K562 (cell line): ENCODE measurements around the gene KXD1. TPM values are rescaled to one million over a fixed set of nuclear protein-coding genes. Genes with fewer than 3 reads are reported as not detected.

Experiments
- AFF4 ChIP-seq: sonication (generic); formaldehyde crosslinking; IDR thresholded peaks from 2 replicates; pipeline ENCODE4 v1.8.0; 2023; ENCODE audit warnings: mild to moderate bottlenecking, missing genetic modification reagents
- BHLHE40 ChIP-seq: IDR thresholded peaks from 2 replicates; pipeline ENCODE4 v1.6.1; 2011; ENCODE audit warnings: low read length, improper control_type of control experiment
- CBX5 ChIP-seq: IDR thresholded peaks from 2 replicates; pipeline ENCODE4 v1.6.1; 2014; ENCODE audit warnings: low read depth, borderline replicate concordance
- CCNT2 ChIP-seq: IDR thresholded peaks from 2 replicates; pipeline ENCODE4 v1.6.1; 2011; ENCODE audit warnings: borderline replicate concordance, low read depth, mild to moderate bottlenecking, moderate library complexity, mixed read lengths, low read length; ENCODE audit not compliant: insufficient read length; ENCODE audit errors: extremely low read depth
- EGR1 ChIP-seq: fragments of 450-650 bp; conservative IDR thresholded peaks from 2 replicates; pipeline ENCODE4 v1.6.1; 2017; ENCODE audit warnings: mild to moderate bottlenecking
- KDM1A ChIP-seq, 2 experiments: fragments of 450-650 bp; IDR thresholded peaks; 2 replicates each; pipeline ENCODE4 v1.6.1; 2016; ENCODE audit warnings: mild to moderate bottlenecking in 2 of 2
- MAX ChIP-seq: sonication (generic); formaldehyde crosslinking; IDR thresholded peaks from 2 replicates; pipeline ENCODE4 v1.9.0; 2022; ENCODE audit warnings: mild to moderate bottlenecking, missing genetic modification reagents
- NCOA1 ChIP-seq: fragments of 450-650 bp; IDR thresholded peaks from 2 replicates; pipeline ENCODE4 v1.6.1; 2016; ENCODE audit warnings: low read depth
- RBM25 ChIP-seq: fragments of 200-400 bp; formaldehyde crosslinking; IDR thresholded peaks from 2 replicates; pipeline ENCODE4 v1.6.1; 2018; ENCODE audit warnings: low read length, low read depth, moderate library complexity; ENCODE audit not compliant: severe bottlenecking
- RCOR1 ChIP-seq, 2 experiments: IDR thresholded peaks; 2 replicates each; pipeline ENCODE4 v1.6.1; 2012; ENCODE audit warnings: low read depth in 2 of 2, low read length in 2 of 2, borderline replicate concordance in 1 of 2, improper control_type of control experiment in 1 of 2
- SAFB ChIP-seq: fragments of 200-400 bp; formaldehyde crosslinking; IDR thresholded peaks from 2 replicates; pipeline ENCODE4 v1.6.1; 2017; ENCODE audit warnings: low read depth, low read length, borderline replicate concordance
- SMAD4 ChIP-seq: fragments of 250-450 bp; sonication (Bioruptor Pico); conservative IDR thresholded peaks from 2 replicates; pipeline ENCODE4 v1.8.0; 2021; ENCODE audit warnings: inconsistent platforms, mild to moderate bottlenecking, moderate library complexity
- TARDBP ChIP-seq: fragments of 450-650 bp; IDR thresholded peaks from 2 replicates; pipeline ENCODE4 v1.6.1; 2016
- ZNF431 ChIP-seq: sonication (generic); formaldehyde crosslinking; IDR thresholded peaks from 2 replicates; pipeline ENCODE4 v1.8.0; 2022; ENCODE audit warnings: mild to moderate bottlenecking, missing genetic modification reagents
- ZNF609 ChIP-seq: sonication (generic); formaldehyde crosslinking; IDR thresholded peaks from 2 replicates; pipeline ENCODE4 v1.8.1; 2023; ENCODE audit warnings: missing genetic modification reagents, mild to moderate bottlenecking, borderline replicate concordance
- ZNF668 ChIP-seq: fragments of 250-450 bp; sonication (Bioruptor Pico); IDR thresholded peaks from 2 replicates; pipeline ENCODE4 v1.8.0; 2022; ENCODE audit warnings: mild to moderate bottlenecking, inconsistent platforms
- ZNF740 ChIP-seq, 3 experiments: fragments of 200-800 bp in 1 of 3; sonication (Bioruptor generic) in 1 of 3; sonication (generic) in 1 of 3; formaldehyde crosslinking in 1 of 3; IDR thresholded peaks; 2 replicates each; pipeline versions ENCODE4 v1.6.1 to v1.8.0; 2016 to 2022; ENCODE audit warnings: mild to moderate bottlenecking in 2 of 3, missing compliant biosample characterization in 2 of 3, missing genetic modification characterization in 2 of 3, missing genetic modification reagents in 1 of 3
- polyA plus RNA-seq, 8 experiments: library from polyadenylated mRNA; depleted of rRNA in 4 of 8; stranded (reverse) in 5 of 8; unstranded in 3 of 8; fragments of >200 nt; fragmentation: Nextera tagmentation in 2 of 8; fragmentation: Illumina TruSeq in 1 of 8; extraction: Ambion mirVana in 2 of 8; extraction: Trizol in 1 of 8; gene quantifications; 2 replicates each; pipeline versions ENCODE4 v1.2.1 to v1.2.3, GENCODE V29; 2011 to 2014; ENCODE audit warnings: inconsistent platforms in 1 of 8, missing spikeins in 1 of 8
- total RNA-seq, 7 experiments: library from RNA; depleted of rRNA in 6 of 7; stranded (reverse); fragments of >200 nt in 6 of 7; fragmentation: Illumina TruSeq in 2 of 7; extraction: Trizol in 2 of 7; gene quantifications; 2 replicates each; pipeline versions ENCODE4 v1.2.1 to v1.2.3, GENCODE V29; 2011 to 2021; ENCODE audit warnings: low replicate concordance in 1 of 7

Gene KXD1
- total and polyA plus RNA-seq, 9 of the 15 experiments (the other 6 are each of a cell fraction or from before 2014, with no cell fraction given), result 21.9 to 210 (median 118) TPM

- TF ChIP-seq NCOA1 (0 out of 2 replicates have a peak, but pooled peaks have one; percentile 24), ZNF609 (CRISPR knock-in tag) (no peak), CCNT2 (peak; percentile 45), ZNF740 (CRISPR knock-in tag; IDR thresholded peaks at IDR 0.05) (peak; percentile 31; the same call in 1 of the 2 replicates), ZNF740 (tag; IDR thresholded peaks at IDR 0.05) (no peak), TARDBP (peak; percentile 98), RCOR1 (IDR thresholded peaks at IDR 0.05; ENCODE audit: borderline replicate concordance in 1 of 2, low read depth in 2 of 2, low read length in 2 of 2) (peak; percentile 97 to 99), SMAD4 (CRISPR knock-in tag) (0 out of 2 replicates have a peak, but pooled peaks have one; percentile 47), ZNF668 (CRISPR knock-in tag) (no peak; the same call in 1 of the 2 replicates), MAX (CRISPR knock-in tag) (peak; percentile 83), RBM25 (peak; percentile 98), EGR1 (peak; percentile 82), AFF4 (no peak), ZNF431 (CRISPR knock-in tag) (0 out of 2 replicates have a peak, but pooled peaks have one; percentile 24), CBX5 (no peak), KDM1A (IDR thresholded peaks at IDR 0.05) (peak; percentile 97 to 99), BHLHE40 (peak; percentile 75), SAFB (peak; percentile 100)
These were observed at the start of gene KXD1 (continued) for GRCh38 chr19:18557411-18558201.
